ENCODE results near the gene FAM118B. TPM values are rescaled to one million over a fixed set of nuclear protein-coding genes. Genes with fewer than 3 reads are reported as not detected.

The FAM118B gene
- total RNA-seq, 1 experiment from 2014 or later = 41.6 TPM

GRCh38 chr11:126165311-126165720 is 46.3 kb upstream of the FAM118B start:
- TF ChIP-seq REST (IDR thresholded peaks at IDR 0.05; ENCODE audit: insufficient read depth in 1 of 2, low read depth in 2 of 2, low read length in 1 of 2) (no peak), CTCF (IDR thresholded peaks at IDR 0.05) (no peak), TCF7L2 (IDR thresholded peaks at IDR 0.05; ENCODE audit: low read depth, low read length) (no peak), SIN3A (IDR thresholded peaks at IDR 0.05; ENCODE audit: borderline replicate concordance, insufficient read depth, low read depth, low read length) (no peak), POLR2AphosphoS5 (IDR thresholded peaks at IDR 0.05; ENCODE audit: low read depth, low read length) (no peak)
- Histone ChIP-seq H3K4me3 (ENCODE audit: low read depth in 2 of 2, low read length in 2 of 2) (no peak overlapping the region), H3K27me3 (ENCODE audit: control insufficient read depth, insufficient read depth, low read length) (no peaks in the 10 kb centered on the region), H3K4me1 (ENCODE audit: control insufficient read depth, insufficient read depth, low read length) (no peaks in the 10 kb centered on the region), H3K9me3 (ENCODE audit: control insufficient read depth, insufficient read depth, low read depth, low read length) (no peaks in the 10 kb centered on the region), H3K36me3 (ENCODE audit: control insufficient read depth, insufficient read depth, low read length) (no peaks in the 10 kb centered on the region), H3K27ac (ENCODE audit: low read length) (no peak overlapping the region)
- ATAC-seq (no peak), DNase-seq (ENCODE audit: low read depth, low spot score) (no peak)
- POLR2A ChIA-PET = no interaction called here
- intact Hi-C loops (cut with micrococcal nuclease; ENCODE audit: unreplicated experiment) (no loop called here), in situ Hi-C loops (cut with HindIII; ENCODE audit: low pct_unique_long_range_greater_than_20kb, low sequenced_read_pairs) (no loop called here)
- CTCF ChIA-PET = no interaction called here
- BruUV-seq (replicated peaks) = no TSS peak

GRCh38 chr11:126165757-126166156 is 45.8 kb upstream of the FAM118B start:
- Histone ChIP-seq H3K27ac (ENCODE audit: low read length) (no peak overlapping the region), H3K4me1 (ENCODE audit: control insufficient read depth, insufficient read depth, low read length) (no peaks in the 10 kb centered on the region), H3K36me3 (ENCODE audit: control insufficient read depth, insufficient read depth, low read length) (no peaks in the 10 kb centered on the region), H3K4me3 (ENCODE audit: low read depth in 2 of 2, low read length in 2 of 2) (no peak overlapping the region), H3K9me3 (ENCODE audit: control insufficient read depth, insufficient read depth, low read depth, low read length) (no peaks in the 10 kb centered on the region), H3K27me3 (ENCODE audit: control insufficient read depth, insufficient read depth, low read length) (no peaks in the 10 kb centered on the region)
- intact Hi-C loops (cut with micrococcal nuclease; ENCODE audit: unreplicated experiment) (no loop called here), in situ Hi-C loops (cut with HindIII; ENCODE audit: low pct_unique_long_range_greater_than_20kb, low sequenced_read_pairs) (no loop called here)
- no peak for ATAC-seq
- no TSS peak for BruUV-seq (replicated peaks)
- TF ChIP-seq POLR2AphosphoS5 (IDR thresholded peaks at IDR 0.05; ENCODE audit: low read depth, low read length) = no peak
- TF ChIP-seq CTCF (IDR thresholded peaks at IDR 0.05) = no peak
- TF ChIP-seq SIN3A (IDR thresholded peaks at IDR 0.05; ENCODE audit: borderline replicate concordance, insufficient read depth, low read depth, low read length) = no peak
- TF ChIP-seq REST (IDR thresholded peaks at IDR 0.05; ENCODE audit: insufficient read depth in 1 of 2, low read depth in 2 of 2, low read length in 1 of 2) = no peak
- TF ChIP-seq TCF7L2 (IDR thresholded peaks at IDR 0.05; ENCODE audit: low read depth, low read length) = no peak
- DNase-seq (ENCODE audit: low read depth, low spot score) = no peak
- POLR2A ChIA-PET = no interaction called here
- CTCF ChIA-PET = no interaction called here

Data from Panc1 (cell line).